HG02970 (cell line): ENCODE results near the gene TNFRSF8.
"Not testable (repeated sequence)": the region's sequence is repeated elsewhere in the genome, so short reads cannot be mapped to it uniquely, and the experiment has no call there.

Experiments used
- ATAC-seq: cut with Tn5 transposase; IDR thresholded peaks from one replicate; pipeline ENCODE4 v1.9.1; 2021; ENCODE audit warnings: mild to moderate bottlenecking, moderate library complexity, moderate number of reproducible peaks; ENCODE audit not compliant: unreplicated experiment, low FRiP score

The TNFRSF8 gene

GRCh38 chr1:12063141-12064072, at the start of gene TNFRSF8:
TSS of gene TNFRSF8 (plus strand) at chr1:12063303. CDS start at chr1:12063599, 296 bp downstream.
- no peak for ATAC-seq

- ATAC-seq: no peak
Observed at GRCh38 chr1:12014141-12014991, 48.7 kb upstream of the TNFRSF8 start.

- no peak for ATAC-seq
Observed at GRCh38 chr1:12015001-12015491, 48.1 kb upstream of the TNFRSF8 start.

GRCh38 chr1:12015499-12015898, 47.6 kb upstream of the TNFRSF8 start:
- ATAC-seq: no peak

- no peak for ATAC-seq
Observed at GRCh38 chr1:12016182-12016581, 46.9 kb upstream of the TNFRSF8 start.

GRCh38 chr1:12019858-12020509, 43.1 kb upstream of the TNFRSF8 start:
- ATAC-seq: no peak

GRCh38 chr1:12021616-12022015, 41.5 kb upstream of the TNFRSF8 start:
- ATAC-seq: no peak

GRCh38 chr1:12022036-12022435, 41.1 kb upstream of the TNFRSF8 start:
- no peak for ATAC-seq

GRCh38 chr1:12026586-12026985, 36.5 kb upstream of the TNFRSF8 start:
- ATAC-seq: no peak

GRCh38 chr1:12028248-12028647, 34.9 kb upstream of the TNFRSF8 start:
- no peak for ATAC-seq

- ATAC-seq: no peak
Observed at GRCh38 chr1:12028957-12029511, 34.1 kb upstream of the TNFRSF8 start.

- ATAC-seq: no peak
Observed at GRCh38 chr1:12029720-12030339, 33.3 kb upstream of the TNFRSF8 start.

GRCh38 chr1:12031039-12031980, 31.8 kb upstream of the TNFRSF8 start:
- no peak for ATAC-seq

GRCh38 chr1:12032161-12032621, 30.9 kb upstream of the TNFRSF8 start:
- ATAC-seq: no peak

GRCh38 chr1:12033441-12033840, 29.7 kb upstream of the TNFRSF8 start:
- ATAC-seq: not testable (repeated sequence)

- no peak for ATAC-seq
Observed at GRCh38 chr1:12034381-12034801, 28.7 kb upstream of the TNFRSF8 start.

GRCh38 chr1:12035312-12035711, 27.8 kb upstream of the TNFRSF8 start:
- no peak for ATAC-seq

- no peak for ATAC-seq
Observed at GRCh38 chr1:12037486-12038355, 25.4 kb upstream of the TNFRSF8 start.
